HL-60/S4 treated with retinoic acid at 250 ng/mL for 4 days and 3 days (cell line): ENCODE results near the gene RSPH1.

Source experiments
- in situ Hi-C: fragments of 300-500 bp; cut with MboI; formaldehyde crosslinking; loops from 2 replicates; pipeline ENCODE4 v1.7.0; 2022; ENCODE audit warnings: low sequenced_read_pairs

The RSPH1 gene

GRCh38 chr21:42434884-42435283 is 61.1 kb downstream of the RSPH1 start:
- in situ Hi-C loops, result no loop called here

- in situ Hi-C loops, result no loop called here
Measured at GRCh38 chr21:42433946-42434551, 62.0 kb downstream of the RSPH1 start.

- in situ Hi-C loops, result no loop called here
Measured at GRCh38 chr21:42432695-42433094, 63.3 kb downstream of the RSPH1 start.

DNA sequence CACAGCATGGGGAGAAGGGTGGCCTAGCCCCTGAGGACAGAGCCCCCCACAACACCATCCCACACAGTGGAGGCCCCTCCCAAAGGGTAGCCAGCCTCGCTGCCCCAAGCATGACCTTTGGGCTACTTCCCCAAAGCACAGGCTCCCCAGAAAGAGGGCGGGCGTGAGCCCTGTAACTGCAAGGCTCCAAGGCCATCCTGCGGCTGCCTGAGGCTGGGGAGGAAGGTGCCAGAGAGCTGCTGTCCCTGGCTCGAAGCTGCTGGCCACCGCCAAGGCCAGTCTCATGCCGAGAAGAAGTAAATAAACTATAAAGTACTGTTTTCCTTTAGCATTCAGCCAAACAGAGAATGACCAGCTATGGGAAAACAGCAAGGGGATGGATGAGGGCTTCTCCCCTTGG is 64.8 kb downstream of the RSPH1 start:
- in situ Hi-C loops, result no loop called here

DNA sequence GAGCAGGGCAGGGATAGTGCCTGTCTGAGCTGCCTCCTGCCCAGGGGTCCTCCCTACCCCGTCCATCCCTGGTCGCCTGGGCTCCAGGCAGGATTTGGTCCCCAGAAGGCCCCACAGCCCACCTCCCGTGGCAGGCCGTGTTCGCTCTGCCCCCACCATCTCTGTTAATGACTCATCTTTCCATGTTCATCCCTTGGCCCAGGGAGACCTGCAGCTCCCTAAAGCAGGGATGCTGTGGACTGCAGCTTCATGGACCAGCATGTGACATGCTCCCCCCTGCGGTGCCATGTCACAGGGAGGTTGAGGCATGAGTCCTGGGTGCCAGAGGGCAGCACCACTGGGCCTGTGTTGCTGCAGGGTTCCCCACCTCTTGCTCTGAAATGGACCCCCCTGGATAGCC is 65.5 kb downstream of the RSPH1 start:
- in situ Hi-C loops, result no loop called here

GRCh38 chr21:42429856-42430255 is 66.2 kb downstream of the RSPH1 start:
- in situ Hi-C loops, result no loop called here

DNA sequence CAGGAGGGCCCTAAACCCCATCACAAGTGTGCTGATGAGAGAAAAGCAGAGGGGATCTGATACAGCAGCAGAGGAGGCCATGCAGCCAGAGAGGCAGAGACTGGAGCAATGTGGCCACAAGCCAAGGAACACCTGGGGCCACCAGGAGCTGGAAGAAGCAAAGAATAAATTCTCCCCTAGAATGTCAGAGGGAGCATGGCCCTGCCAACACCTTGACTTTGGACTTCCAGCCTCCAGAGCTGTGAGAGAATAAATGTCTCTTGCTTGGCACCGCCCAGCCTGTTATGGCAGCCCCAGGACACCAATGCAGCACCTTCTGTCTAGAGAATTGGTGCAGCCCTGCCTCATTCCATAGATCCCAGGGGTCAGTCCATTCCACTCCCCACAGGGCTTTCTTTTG is 67.0 kb downstream of the RSPH1 start:
- in situ Hi-C loops, result no loop called here

DNA sequence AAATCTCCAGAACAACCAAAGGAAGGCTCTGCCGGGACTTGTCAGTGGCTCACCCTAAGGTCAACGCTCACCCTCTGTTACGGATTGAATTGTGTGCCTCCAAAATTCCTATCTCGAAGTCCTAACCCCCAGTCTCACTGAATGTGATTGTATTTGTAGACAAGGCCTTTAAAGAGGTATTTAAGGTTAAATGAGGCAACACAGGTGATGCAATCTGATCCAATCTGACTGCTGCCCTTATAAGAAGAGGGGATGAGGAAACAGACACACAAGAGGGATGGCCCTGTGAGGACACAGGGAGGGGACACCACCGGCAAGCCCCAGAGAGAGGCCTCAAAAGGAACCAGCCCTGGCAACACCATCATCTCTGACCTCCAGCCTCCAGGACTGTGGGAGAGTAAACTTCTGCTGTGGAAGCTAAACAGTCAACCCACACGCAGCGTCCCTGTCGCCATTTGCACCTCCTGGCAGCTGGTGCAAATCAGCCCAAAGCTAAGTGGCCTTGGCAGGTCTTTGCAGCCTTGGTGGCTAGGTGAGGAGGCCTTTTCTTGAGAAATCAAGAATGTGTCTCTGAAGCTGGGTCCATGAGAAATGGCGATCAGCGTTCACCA is 68.1 kb downstream of the RSPH1 start:
- in situ Hi-C loops, result no loop called here

GRCh38 chr21:42426876-42427480 is 69.0 kb downstream of the RSPH1 start:
- in situ Hi-C loops, result no loop called here

DNA sequence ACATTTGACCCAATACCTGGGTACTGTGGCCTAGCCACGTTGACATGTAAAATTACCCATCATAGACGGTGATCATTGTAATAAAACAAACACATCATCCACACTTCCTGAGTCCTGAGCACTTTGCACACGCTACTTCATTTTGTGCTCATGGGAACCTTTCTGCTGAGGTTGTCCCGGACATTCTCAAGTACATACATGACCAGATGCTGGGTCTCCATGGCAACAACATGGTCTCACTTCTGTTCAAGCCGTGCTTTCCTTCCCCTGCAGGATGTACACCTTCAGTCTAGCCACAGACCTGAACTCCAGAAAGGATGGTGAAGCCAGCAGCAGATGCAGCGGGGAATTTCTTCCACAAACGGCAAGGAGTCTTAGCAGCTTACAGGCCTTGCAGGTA is 69.6 kb downstream of the RSPH1 start:
- in situ Hi-C loops, result no loop called here

DNA sequence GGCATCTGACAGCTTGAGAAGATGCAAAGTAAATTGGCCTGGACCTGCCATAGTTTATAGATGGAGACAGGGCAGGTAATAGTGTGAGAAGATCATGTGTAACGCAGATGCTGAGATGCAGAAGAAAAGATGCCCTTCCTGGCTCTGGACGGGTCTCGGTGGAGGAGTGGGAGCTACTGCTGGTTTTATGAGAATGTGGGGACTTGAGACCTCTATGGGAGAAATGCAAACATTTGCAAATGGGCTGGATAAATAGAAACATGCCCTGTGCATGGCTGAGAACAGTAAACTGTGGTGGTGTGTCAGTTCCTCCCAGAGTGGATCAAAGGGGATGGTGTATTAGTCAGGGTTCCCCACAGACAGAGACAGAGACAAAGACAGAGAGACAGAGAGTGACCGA is 70.4 kb downstream of the RSPH1 start:
- in situ Hi-C loops, result no loop called here

GRCh38 chr21:42424914-42425541 is 71.0 kb downstream of the RSPH1 start:
- in situ Hi-C loops, result no loop called here

- in situ Hi-C loops, result no loop called here
Measured at GRCh38 chr21:42423685-42424084, 72.3 kb downstream of the RSPH1 start.

DNA sequence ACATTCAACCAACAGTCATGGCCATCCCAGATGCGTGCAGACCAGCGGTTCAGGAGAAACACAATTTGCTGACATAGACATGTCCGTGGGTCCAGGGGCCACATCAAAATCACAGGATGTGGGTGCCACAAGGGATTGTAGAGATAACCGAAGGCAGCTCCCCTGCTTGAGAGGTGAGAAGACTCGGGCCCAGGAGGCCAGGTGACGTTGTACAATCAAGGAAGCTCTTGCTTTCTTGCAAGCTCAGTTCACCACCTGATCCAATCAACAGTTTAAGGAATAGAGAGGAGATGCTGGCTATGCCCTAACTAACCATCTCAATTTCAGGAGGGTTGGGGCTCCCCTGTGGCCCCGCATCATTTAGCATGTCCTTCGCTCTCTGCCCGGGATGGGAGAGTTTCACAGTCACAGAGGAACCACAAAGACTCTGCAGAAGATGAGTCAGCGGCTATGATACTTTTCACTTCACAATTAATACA is 72.8 kb downstream of the RSPH1 start:
- in situ Hi-C loops, result no loop called here
